ENCODE results near the gene CDH23.

- TF ChIP-seq EZH2phosphoT487 (IDR thresholded peaks at IDR 0.05; ENCODE audit: low read depth, severe bottlenecking, unreplicated experiment) (no peak), EZH2 (IDR thresholded peaks at IDR 0.05; ENCODE audit: borderline replicate concordance) (no peak)
- TF ChIP-seq, protein P1, sequence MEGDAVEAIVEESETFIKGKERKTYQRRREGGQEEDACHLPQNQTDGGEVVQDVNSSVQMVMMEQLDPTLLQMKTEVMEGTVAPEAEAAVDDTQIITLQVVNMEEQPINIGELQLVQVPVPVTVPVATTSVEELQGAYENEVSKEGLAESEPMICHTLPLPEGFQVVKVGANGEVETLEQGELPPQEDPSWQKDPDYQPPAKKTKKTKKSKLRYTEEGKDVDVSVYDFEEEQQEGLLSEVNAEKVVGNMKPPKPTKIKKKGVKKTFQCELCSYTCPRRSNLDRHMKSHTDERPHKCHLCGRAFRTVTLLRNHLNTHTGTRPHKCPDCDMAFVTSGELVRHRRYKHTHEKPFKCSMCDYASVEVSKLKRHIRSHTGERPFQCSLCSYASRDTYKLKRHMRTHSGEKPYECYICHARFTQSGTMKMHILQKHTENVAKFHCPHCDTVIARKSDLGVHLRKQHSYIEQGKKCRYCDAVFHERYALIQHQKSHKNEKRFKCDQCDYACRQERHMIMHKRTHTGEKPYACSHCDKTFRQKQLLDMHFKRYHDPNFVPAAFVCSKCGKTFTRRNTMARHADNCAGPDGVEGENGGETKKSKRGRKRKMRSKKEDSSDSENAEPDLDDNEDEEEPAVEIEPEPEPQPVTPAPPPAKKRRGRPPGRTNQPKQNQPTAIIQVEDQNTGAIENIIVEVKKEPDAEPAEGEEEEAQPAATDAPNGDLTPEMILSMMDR (IDR thresholded peaks at IDR 0.05; ENCODE audit: poor library complexity), result no peak
Observed at GRCh38 chr10:71616817-71617654, 220.3 kb downstream of the CDH23 start.
